MM.1S (cell line): ENCODE measurements around the gene PROKR2.

Source experiments
- DNase-seq: peaks from one replicate; pipeline ENCODE4 v3.0.0-alpha.2; 2015
- H2AFZ ChIP-seq: fragments of 300-600 bp; sonication (generic); 2 replicates; pipeline ENCODE4 v1.6.0; 2016; ENCODE audit warnings: antibody characterized with exemption, low read length
- H3F3A ChIP-seq: fragments of 300-600 bp; sonication (generic); 2 replicates; pipeline ENCODE4 v1.6.1; 2016; ENCODE audit warnings: mild to moderate bottlenecking, antibody characterized with exemption, low read length, moderate library complexity, mixed read lengths; ENCODE audit not compliant: insufficient read depth
- H3K27ac ChIP-seq: fragments of 300-600 bp; sonication (generic); 2 replicates; pipeline ENCODE4 v1.5.1; 2016; ENCODE audit warnings: mild to moderate bottlenecking, low read length
- H3K27me3 ChIP-seq: fragments of 300-600 bp; sonication (generic); replicated peaks from 2 replicates; pipeline ENCODE4 v1.6.0; 2016; ENCODE audit warnings: low read length; ENCODE audit not compliant: insufficient read depth
- H3K36me3 ChIP-seq: fragments of 300-600 bp; sonication (generic); replicated peaks from 2 replicates; pipeline ENCODE4 v1.6.1; 2016; ENCODE audit warnings: mild to moderate bottlenecking, low read length, mixed read lengths; ENCODE audit not compliant: insufficient read depth
- H3K4me1 ChIP-seq: fragments of 300-600 bp; sonication (generic); 2 replicates; pipeline ENCODE4 v1.6.1; 2016; ENCODE audit warnings: low read length, mixed read lengths
- H3K4me2 ChIP-seq: fragments of 300-600 bp; sonication (generic); 2 replicates; pipeline ENCODE4 v1.6.0; 2016; ENCODE audit warnings: low read depth, low read length
- H3K4me3 ChIP-seq: fragments of 300-600 bp; sonication (generic); 2 replicates; pipeline ENCODE4 v1.5.1; 2016; ENCODE audit warnings: low read length, mixed read lengths
- H3K79me2 ChIP-seq: fragments of 300-600 bp; sonication (generic); 2 replicates; pipeline ENCODE4 v1.6.1; 2016; ENCODE audit warnings: mixed run types, low read length, mixed read lengths
- H3K9ac ChIP-seq: fragments of 300-600 bp; sonication (generic); 2 replicates; pipeline ENCODE4 v1.6.1; 2016; ENCODE audit warnings: low read length, mixed read lengths
- H3K9me2 ChIP-seq: fragments of 300-600 bp; sonication (generic); replicated peaks from 2 replicates; pipeline ENCODE4 v1.6.1; 2016; ENCODE audit warnings: mild to moderate bottlenecking, low read length, mixed read lengths; ENCODE audit not compliant: insufficient read depth
- H3K9me3 ChIP-seq: fragments of 300-600 bp; sonication (generic); replicated peaks from 2 replicates; pipeline ENCODE4 v1.6.1; 2016; ENCODE audit warnings: mild to moderate bottlenecking, low read length, mixed read lengths; ENCODE audit not compliant: insufficient read depth
- H4K20me1 ChIP-seq: fragments of 300-600 bp; sonication (generic); 2 replicates; pipeline ENCODE4 v1.6.1; 2016; ENCODE audit warnings: mild to moderate bottlenecking, low read length, moderate library complexity, mixed read lengths; ENCODE audit not compliant: insufficient read depth
- EZH2 ChIP-seq: fragments of 300-600 bp; sonication (generic); optimal IDR thresholded peaks from 2 replicates; pipeline ENCODE3; 2017; ENCODE audit warnings: low read depth, mild to moderate bottlenecking, antibody characterized with exemption, low read length, mixed read lengths
- EZH2phosphoT487 ChIP-seq: fragments of 300-600 bp; sonication (generic); IDR thresholded peaks from 2 replicates; pipeline ENCODE4 v1.6.1; 2018; ENCODE audit warnings: antibody characterized with exemption, low read length
- TF ChIP-seq, protein P1 (sequence below): fragments of 300-600 bp; sonication (generic); IDR thresholded peaks from 2 replicates; pipeline ENCODE4 v1.5.1; 2016; ENCODE audit warnings: antibody characterized with exemption, low read length, mixed read lengths

PROKR2 gene

DNA sequence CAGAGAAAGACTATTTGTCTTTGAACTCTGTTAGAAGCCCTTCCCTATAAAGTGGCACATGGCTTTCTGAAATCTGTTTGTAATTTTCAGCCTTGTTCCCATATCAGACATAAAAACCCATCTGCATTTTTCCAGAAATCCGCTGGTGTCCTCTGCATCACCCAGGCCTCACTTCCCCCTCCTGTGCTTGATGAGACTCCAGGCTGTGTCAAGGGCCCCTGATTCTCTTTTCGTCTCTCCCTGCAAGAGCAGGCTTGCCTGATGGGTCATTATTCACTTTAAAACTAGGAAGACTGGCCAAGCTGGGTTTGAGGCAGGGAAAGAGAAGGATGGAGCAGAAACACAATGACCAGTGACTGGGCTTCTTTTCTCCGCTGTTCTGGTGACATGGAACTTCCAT, 10.6 kb upstream of the PROKR2 start:
- Histone ChIP-seq H3K4me2 (no peak overlapping the region), H3K36me3 (no peaks in the 10 kb centered on the region), H3F3A (no peaks in the 10 kb centered on the region), H4K20me1 (no peaks in the 10 kb centered on the region), H3K4me1 (no peaks in the 10 kb centered on the region), H3K27ac (no peak overlapping the region), H3K9me3 (no peaks in the 10 kb centered on the region), H3K27me3 (no peaks in the 10 kb centered on the region), H2AFZ (no peak overlapping the region), H3K9me2 (no peaks in the 10 kb centered on the region), H3K4me3 (no peak overlapping the region), H3K9ac (no peak overlapping the region), H3K79me2 (no peaks in the 10 kb centered on the region)
- no peak for DNase-seq
- TF ChIP-seq EZH2phosphoT487: no peak
- TF ChIP-seq, protein P1, sequence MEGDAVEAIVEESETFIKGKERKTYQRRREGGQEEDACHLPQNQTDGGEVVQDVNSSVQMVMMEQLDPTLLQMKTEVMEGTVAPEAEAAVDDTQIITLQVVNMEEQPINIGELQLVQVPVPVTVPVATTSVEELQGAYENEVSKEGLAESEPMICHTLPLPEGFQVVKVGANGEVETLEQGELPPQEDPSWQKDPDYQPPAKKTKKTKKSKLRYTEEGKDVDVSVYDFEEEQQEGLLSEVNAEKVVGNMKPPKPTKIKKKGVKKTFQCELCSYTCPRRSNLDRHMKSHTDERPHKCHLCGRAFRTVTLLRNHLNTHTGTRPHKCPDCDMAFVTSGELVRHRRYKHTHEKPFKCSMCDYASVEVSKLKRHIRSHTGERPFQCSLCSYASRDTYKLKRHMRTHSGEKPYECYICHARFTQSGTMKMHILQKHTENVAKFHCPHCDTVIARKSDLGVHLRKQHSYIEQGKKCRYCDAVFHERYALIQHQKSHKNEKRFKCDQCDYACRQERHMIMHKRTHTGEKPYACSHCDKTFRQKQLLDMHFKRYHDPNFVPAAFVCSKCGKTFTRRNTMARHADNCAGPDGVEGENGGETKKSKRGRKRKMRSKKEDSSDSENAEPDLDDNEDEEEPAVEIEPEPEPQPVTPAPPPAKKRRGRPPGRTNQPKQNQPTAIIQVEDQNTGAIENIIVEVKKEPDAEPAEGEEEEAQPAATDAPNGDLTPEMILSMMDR: no peak
- TF ChIP-seq EZH2: no peak

DNA sequence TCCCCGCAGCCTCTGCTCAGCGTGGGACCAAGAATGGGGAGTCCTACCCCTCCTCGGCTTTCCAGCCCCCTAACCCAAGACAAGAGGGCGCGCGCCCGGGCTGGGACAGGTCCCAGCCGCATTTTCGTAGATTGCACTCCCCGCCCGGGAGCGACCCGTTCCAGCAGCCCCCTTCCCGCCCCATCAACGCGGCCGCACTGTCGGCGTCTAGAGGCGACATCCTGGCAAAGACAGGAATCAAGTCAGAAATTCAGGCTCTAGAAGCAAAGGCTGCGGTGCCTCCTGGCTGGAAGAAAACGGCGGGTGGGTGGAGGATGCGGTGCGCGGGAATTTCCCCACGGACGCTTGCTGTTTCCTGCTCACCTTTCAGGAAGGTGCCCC, 957 bp downstream of the PROKR2 start:
- Histone ChIP-seq H3K79me2 (no peaks in the 10 kb centered on the region), H3K9me3 (no peaks in the 10 kb centered on the region), H2AFZ (no peak overlapping the region), H3K27ac (no peak overlapping the region), H3K4me2 (peak overlapping the region; percentile 45; the same call in 1 of the 2 replicates), H3F3A (no peaks in the 10 kb centered on the region), H3K9me2 (no peaks in the 10 kb centered on the region), H3K4me3 (no peak overlapping the region; the same call in 1 of the 2 replicates), H3K36me3 (no peaks in the 10 kb centered on the region), H4K20me1 (no peaks in the 10 kb centered on the region), H3K27me3 (peaks cover 11% of the 10 kb centered on the region), H3K9ac (no peak overlapping the region), H3K4me1 (no peaks in the 10 kb centered on the region)
- no peak for DNase-seq
- TF ChIP-seq EZH2 (no peak), EZH2phosphoT487 (no peak)
- TF ChIP-seq, protein P1: no peak

DNA sequence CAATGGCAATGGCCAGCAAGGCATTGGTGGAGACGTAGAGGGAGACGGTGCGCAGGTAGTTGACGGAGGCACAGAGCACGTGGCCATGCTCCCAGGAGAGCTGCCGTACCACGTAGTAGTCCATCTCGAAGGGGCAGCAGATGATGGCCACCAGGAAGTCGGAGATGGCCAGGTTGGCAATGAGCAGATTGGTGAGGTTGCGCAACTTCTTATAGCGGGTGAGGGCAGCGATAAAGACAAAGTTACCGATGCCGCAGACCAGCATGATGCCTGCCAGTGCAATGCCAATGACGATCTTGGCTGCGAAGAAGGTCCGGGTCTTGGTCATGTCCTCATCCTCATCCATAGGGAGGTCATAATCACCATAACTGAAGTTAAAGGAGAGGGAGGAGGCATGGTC, 2.8 kb downstream of the PROKR2 start:
- no peaks in the 10 kb centered on the region for H3K9me3 ChIP-seq

More for the DNA sequence above, 2.8 kb downstream of the PROKR2 start:
- no peaks in the 10 kb centered on the region for H4K20me1 ChIP-seq
- DNase-seq: no peak
- TF ChIP-seq EZH2 (no peak), EZH2phosphoT487 (no peak)
- TF ChIP-seq, protein P1: no peak
- no peaks in the 10 kb centered on the region for H3K36me3 ChIP-seq
- H3K9ac ChIP-seq: no peak overlapping the region
- no peaks in the 10 kb centered on the region for H3K4me1 ChIP-seq
- H3K9me2 ChIP-seq: no peaks in the 10 kb centered on the region
- H3K79me2 ChIP-seq: no peaks in the 10 kb centered on the region
- no peak overlapping the region for H2AFZ ChIP-seq
- peaks cover 11% of the 10 kb centered on the region for H3K27me3 ChIP-seq
- H3F3A ChIP-seq: no peaks in the 10 kb centered on the region
- H3K4me2 ChIP-seq: no peak overlapping the region
- H3K27ac ChIP-seq: no peak overlapping the region
- no peak overlapping the region for H3K4me3 ChIP-seq
